ENCODE results near the gene PHF19. TPM values are rescaled to one million over a fixed set of nuclear protein-coding genes. Genes with fewer than 3 reads are reported as not detected.

The PHF19 gene
- polyA plus RNA-seq, 1 of the 3 experiments (the other 2 are of a cell fraction): 33.4 TPM

DNA sequence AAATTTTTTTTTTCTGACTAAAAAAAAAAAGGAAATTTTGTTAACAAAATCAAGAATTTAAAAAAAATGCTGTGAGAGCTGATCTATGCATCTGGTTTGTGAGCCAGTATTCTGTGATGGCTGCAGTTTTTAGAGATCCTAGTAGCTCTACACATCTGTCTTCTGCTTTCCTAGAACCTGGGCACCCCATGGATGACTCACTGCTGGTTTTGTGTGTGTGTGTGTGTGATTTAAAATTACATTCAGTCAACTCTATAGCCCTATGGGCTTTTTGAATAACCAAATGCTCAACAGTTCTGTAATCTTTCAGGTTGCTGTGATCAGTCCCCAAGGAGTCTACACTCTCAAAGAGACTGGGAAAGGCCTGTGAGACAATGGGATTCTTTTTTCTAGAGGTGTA lies 31.7 kb downstream of the PHF19 start:
- peaks cover 11% of the 10 kb centered on the region for H3F3A ChIP-seq (replicated peaks; ENCODE audit: insufficient read depth)
- DNase-seq: no peak
- H3K79me2 ChIP-seq (ENCODE audit: insufficient read depth): peaks cover 39% of the 10 kb centered on the region
- peaks cover 5 to 16% of the 10 kb centered on the region in 2 experiments; a peak in 1 of 4 replicates for H3K4me1 ChIP-seq (ENCODE audit: control insufficient read depth in 1 of 2, insufficient read depth in 2 of 2, low read depth in 1 of 2, low read length in 1 of 2)
- ChIA-PET POLR2A (no interaction called here), CTCF (no interaction called here)
- H3K9ac ChIP-seq: no peak overlapping the region
- no peaks in the 10 kb centered on the region for H3K9me3 ChIP-seq
- no peaks in the 10 kb centered on the region for H4K20me1 ChIP-seq (ENCODE audit: insufficient read depth)
- H3K4me3 ChIP-seq (ENCODE audit: low read depth in 2 of 2, low read length in 1 of 2): no peak overlapping the region
- H3K27ac ChIP-seq (ENCODE audit: low read depth in 2 of 2, low read length in 1 of 2): no peak overlapping the region
- TF ChIP-seq FOXJ3 (CRISPR knock-in tag; IDR thresholded peaks at IDR 0.05) (no peak), YY1 (IDR thresholded peaks at IDR 0.05; ENCODE audit: low read depth) (no peak), NFIC (IDR thresholded peaks at IDR 0.05; ENCODE audit: borderline replicate concordance) (no peak), ZBTB33 (IDR thresholded peaks at IDR 0.05; ENCODE audit: borderline replicate concordance, low read depth) (no peak), TAF1 (IDR thresholded peaks at IDR 0.05; ENCODE audit: borderline replicate concordance, low read depth, low read length) (no peak), RXRA (IDR thresholded peaks at IDR 0.05; ENCODE audit: borderline replicate concordance, low read depth) (no peak), SMC3 (IDR thresholded peaks at IDR 0.05; ENCODE audit: low read depth, low read length) (no peak), EZH2phosphoT487 (IDR thresholded peaks at IDR 0.05; ENCODE audit: borderline replicate concordance, low read depth) (no peak), FOXM1 (IDR thresholded peaks at IDR 0.05; ENCODE audit: low read depth) (no peak), TCF12 (IDR thresholded peaks at IDR 0.05) (no peak), IRF3 (IDR thresholded peaks at IDR 0.05; ENCODE audit: low read depth, low read length) (no peak)
- TF ChIP-seq, protein P1, sequence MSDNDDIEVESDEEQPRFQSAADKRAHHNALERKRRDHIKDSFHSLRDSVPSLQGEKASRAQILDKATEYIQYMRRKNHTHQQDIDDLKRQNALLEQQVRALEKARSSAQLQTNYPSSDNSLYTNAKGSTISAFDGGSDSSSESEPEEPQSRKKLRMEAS (IDR thresholded peaks at IDR 0.05; ENCODE audit: low read depth): no peak
- TF ChIP-seq, protein P2, sequence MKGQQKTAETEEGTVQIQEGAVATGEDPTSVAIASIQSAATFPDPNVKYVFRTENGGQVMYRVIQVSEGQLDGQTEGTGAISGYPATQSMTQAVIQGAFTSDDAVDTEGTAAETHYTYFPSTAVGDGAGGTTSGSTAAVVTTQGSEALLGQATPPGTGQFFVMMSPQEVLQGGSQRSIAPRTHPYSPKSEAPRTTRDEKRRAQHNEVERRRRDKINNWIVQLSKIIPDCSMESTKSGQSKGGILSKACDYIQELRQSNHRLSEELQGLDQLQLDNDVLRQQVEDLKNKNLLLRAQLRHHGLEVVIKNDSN (IDR thresholded peaks at IDR 0.05; ENCODE audit: borderline replicate concordance, low read depth): no peak
- no peaks in the 10 kb centered on the region for H3K9me2 ChIP-seq
- H3K27me3 ChIP-seq (ENCODE audit: insufficient read depth): no peaks in the 10 kb centered on the region
- no peak overlapping the region for H2AFZ ChIP-seq (ENCODE audit: low read depth)
- H3K36me3 ChIP-seq (replicated peaks in 1 of 2; ENCODE audit: control insufficient read depth in 1 of 2, insufficient read depth in 2 of 2, low read length in 1 of 2): peaks cover 9 to 12% of the 10 kb centered on the region in 2 experiments
- no peak overlapping the region for H3K4me2 ChIP-seq
